HAP-1 (cell line): ENCODE results near the gene BPIFA1.

Experiments
- DNase-seq, 2 experiments: peaks; one replicate each; pipeline ENCODE4 v3.0.0-alpha.2; 2016 to 2020; ENCODE audit warnings: low spot score in 2 of 2
- H3K27me3 ChIP-seq: fragments of 250-450 bp; sonication (Bioruptor Pico); 2 replicates; pipeline ENCODE4 v1.5.1; 2020; ENCODE audit warnings: low read depth, mild to moderate bottlenecking, moderate library complexity
- H3K36me3 ChIP-seq: fragments of 250-450 bp; sonication (Bioruptor Pico); replicated peaks from 2 replicates; pipeline ENCODE4 v1.5.1; 2020; ENCODE audit warnings: mild to moderate bottlenecking
- H3K4me1 ChIP-seq: fragments of 250-450 bp; sonication (Bioruptor Pico); 2 replicates; pipeline ENCODE4 v1.5.1; 2020; ENCODE audit warnings: mild to moderate bottlenecking
- H3K4me3 ChIP-seq: fragments of 250-450 bp; sonication (Bioruptor Pico); 2 replicates; pipeline ENCODE4 v1.5.1; 2020; ENCODE audit warnings: mild to moderate bottlenecking, moderate library complexity
- H3K9me3 ChIP-seq: fragments of 250-450 bp; sonication (Bioruptor Pico); 2 replicates; pipeline ENCODE4 v1.5.1; 2020; ENCODE audit warnings: mild to moderate bottlenecking, moderate library complexity
- in situ Hi-C: fragments of 300-500 bp; cut with MboI; formaldehyde crosslinking; loops from 3 replicates; pipeline ENCODE4 v1.14.3; 2020; ENCODE audit warnings: low sequenced_read_pairs, inconsistent platforms, mixed read lengths

The BPIFA1 gene

GRCh38 chr20:33235696-33236095, at the start of gene BPIFA1:
Gene BPIFA1, plus strand, starts transcription at chr20:33235996. Its CDS starts 1,716 bp downstream, at chr20:33237712.
- Histone ChIP-seq H3K4me1 (no peaks in the 10 kb centered on the region), H3K9me3 (no peaks in the 10 kb centered on the region; the same call in 1 of the 2 replicates), H3K36me3 (no peaks in the 10 kb centered on the region), H3K27me3 (peaks cover 17% of the 10 kb centered on the region), H3K4me3 (no peak within 1 kb of the TSS)
- in situ Hi-C loops = no loop called here
- DNase-seq = no peak

GRCh38 chr20:33187491-33187890, 48.3 kb upstream of the BPIFA1 start:
- Histone ChIP-seq H3K4me1 (no peaks in the 10 kb centered on the region), H3K4me3 (no peak overlapping the region), H3K36me3 (no peaks in the 10 kb centered on the region), H3K27me3 (no peaks in the 10 kb centered on the region), H3K9me3 (no peaks in the 10 kb centered on the region)
- DNase-seq = no peak
- in situ Hi-C loops = no loop called here

- in situ Hi-C loops = no loop called here
- no peak for DNase-seq
- Histone ChIP-seq H3K4me3 (no peak overlapping the region), H3K27me3 (no peaks in the 10 kb centered on the region), H3K36me3 (no peaks in the 10 kb centered on the region), H3K4me1 (no peaks in the 10 kb centered on the region), H3K9me3 (no peaks in the 10 kb centered on the region)
Measured at GRCh38 chr20:33188421-33188820, 47.4 kb upstream of the BPIFA1 start.

- Histone ChIP-seq H3K4me1 (no peaks in the 10 kb centered on the region), H3K9me3 (no peaks in the 10 kb centered on the region), H3K27me3 (peaks cover 8% of the 10 kb centered on the region; the same call in 1 of the 2 replicates), H3K36me3 (no peaks in the 10 kb centered on the region), H3K4me3 (no peak overlapping the region)
- in situ Hi-C loops = no loop called here
- DNase-seq = no peak
Measured at GRCh38 chr20:33191484-33191883, 44.3 kb upstream of the BPIFA1 start.

- no peak for DNase-seq
- in situ Hi-C loops = no loop called here
- Histone ChIP-seq H3K4me3 (no peak overlapping the region), H3K4me1 (no peaks in the 10 kb centered on the region), H3K27me3 (peaks cover 8% of the 10 kb centered on the region; the same call in 1 of the 2 replicates), H3K36me3 (no peaks in the 10 kb centered on the region), H3K9me3 (no peaks in the 10 kb centered on the region)
Measured at GRCh38 chr20:33191955-33192354, 43.8 kb upstream of the BPIFA1 start.

GRCh38 chr20:33192912-33193501, 42.8 kb upstream of the BPIFA1 start:
- DNase-seq = no peak
- Histone ChIP-seq H3K9me3 (no peaks in the 10 kb centered on the region), H3K27me3 (peaks cover 8% of the 10 kb centered on the region; the same call in 1 of the 2 replicates), H3K4me1 (no peaks in the 10 kb centered on the region), H3K4me3 (no peak overlapping the region), H3K36me3 (no peaks in the 10 kb centered on the region)
- in situ Hi-C loops = no loop called here

GRCh38 chr20:33199026-33199425, 36.8 kb upstream of the BPIFA1 start:
- Histone ChIP-seq H3K27me3 (peaks cover 16% of the 10 kb centered on the region; the same call in 1 of the 2 replicates), H3K4me1 (no peaks in the 10 kb centered on the region), H3K4me3 (no peak overlapping the region), H3K36me3 (no peaks in the 10 kb centered on the region), H3K9me3 (no peaks in the 10 kb centered on the region)
- DNase-seq = no peak
- in situ Hi-C loops = no loop called here

GRCh38 chr20:33202451-33202850, 33.3 kb upstream of the BPIFA1 start:
- in situ Hi-C loops = no loop called here
- no peaks in the 10 kb centered on the region for H3K36me3 ChIP-seq
- H3K9me3 ChIP-seq = no peaks in the 10 kb centered on the region
- no peak overlapping the region for H3K4me3 ChIP-seq
- no peaks in the 10 kb centered on the region for H3K4me1 ChIP-seq
- H3K27me3 ChIP-seq = peaks cover 13% of the 10 kb centered on the region; the same call in 1 of the 2 replicates
- no peak for DNase-seq

- peaks cover 13% of the 10 kb centered on the region; the same call in 1 of the 2 replicates for H3K27me3 ChIP-seq
- in situ Hi-C loops = no loop called here
Measured at GRCh38 chr20:33203444-33203843, 32.4 kb upstream of the BPIFA1 start.

GRCh38 chr20:33209789-33210188, 26.0 kb upstream of the BPIFA1 start:
- Histone ChIP-seq H3K9me3 (no peaks in the 10 kb centered on the region), H3K4me3 (no peak overlapping the region), H3K27me3 (no peaks in the 10 kb centered on the region), H3K36me3 (no peaks in the 10 kb centered on the region), H3K4me1 (no peaks in the 10 kb centered on the region)
- DNase-seq = peak; percentile 43 to 90
- in situ Hi-C loops = no loop called here

More at GRCh38 chr20:33203444-33203843, 32.4 kb upstream of the BPIFA1 start:
- no peak for DNase-seq
- Histone ChIP-seq H3K4me3 (no peak overlapping the region), H3K9me3 (no peaks in the 10 kb centered on the region), H3K36me3 (no peaks in the 10 kb centered on the region), H3K4me1 (no peaks in the 10 kb centered on the region)

- Histone ChIP-seq H3K4me1 (no peaks in the 10 kb centered on the region), H3K36me3 (no peaks in the 10 kb centered on the region), H3K4me3 (no peak overlapping the region), H3K9me3 (no peaks in the 10 kb centered on the region), H3K27me3 (no peaks in the 10 kb centered on the region)
- in situ Hi-C loops = no loop called here
- DNase-seq = no peak
Measured at GRCh38 chr20:33210371-33210770, 25.4 kb upstream of the BPIFA1 start.

GRCh38 chr20:33211817-33212424, 23.9 kb upstream of the BPIFA1 start:
- Histone ChIP-seq H3K27me3 (no peaks in the 10 kb centered on the region; the same call in 1 of the 2 replicates), H3K36me3 (no peaks in the 10 kb centered on the region), H3K9me3 (no peaks in the 10 kb centered on the region), H3K4me3 (no peak overlapping the region), H3K4me1 (no peaks in the 10 kb centered on the region)
- in situ Hi-C loops = no loop called here
- peak; percentile 27 to 64 for DNase-seq

GRCh38 chr20:33217052-33217451, 18.7 kb upstream of the BPIFA1 start, which contains the start of gene BPIFA3:
Gene BPIFA3, plus strand, starts transcription at chr20:33217352. Its CDS starts 185 bp downstream, at chr20:33217537.
- H3K9me3 ChIP-seq = no peaks in the 10 kb centered on the region
- no peak within 1 kb of the TSS for H3K4me3 ChIP-seq
- no peaks in the 10 kb centered on the region for H3K36me3 ChIP-seq
- H3K4me1 ChIP-seq = no peaks in the 10 kb centered on the region
- in situ Hi-C loops = no loop called here
- peaks cover 5% of the 10 kb centered on the region; the same call in 1 of the 2 replicates for H3K27me3 ChIP-seq
- DNase-seq = no peak

GRCh38 chr20:33224399-33224798, 11.4 kb upstream of the BPIFA1 start:
- Histone ChIP-seq H3K4me1 (no peaks in the 10 kb centered on the region), H3K36me3 (no peaks in the 10 kb centered on the region), H3K9me3 (no peaks in the 10 kb centered on the region), H3K4me3 (no peak overlapping the region), H3K27me3 (peaks cover under 1% of the 10 kb centered on the region; the same call in 1 of the 2 replicates)
- in situ Hi-C loops = no loop called here
- no peak for DNase-seq
